A549 (cell line): ENCODE results near the gene PRR15. TPM values are rescaled to one million over a fixed set of nuclear protein-coding genes. Genes with fewer than 3 reads are reported as not detected.

Source experiments
- ATAC-seq, 2 experiments: fragments of 200-7000 bp in 1 of 2; fragments of >200 bp in 1 of 2; cut with Nextera tagmentation in 1 of 2; cut with Tn5 transposase in 1 of 2; 3 replicates each; pipeline versions ENCODE4 v1.8.0 to v1.9.1; 2018 to 2020; ENCODE audit warnings: mild to moderate bottlenecking in 1 of 2, moderate library complexity in 1 of 2
- CTCF ChIA-PET: fragments of 300-600 bp; sonication (Branson Sonifier 250); formaldehyde crosslinking; extraction: SDS; loops from one replicate; lab custom pipeline; 2021; ENCODE audit warnings: antibody characterized with exemption, inconsistent platforms; lab: Yijun Ruan, JAX
- POLR2A ChIA-PET: fragments of 350-600 bp; formaldehyde crosslinking; extraction: SDS; loops from one replicate; lab custom pipeline; 2021; ENCODE audit warnings: antibody characterized with exemption, inconsistent platforms; lab: Yijun Ruan, JAX
- DNase-seq, 2 experiments: peaks; one replicate each; pipeline versions ENCODE4 v3.0.0 to v3.0.0-alpha.2; 2011 to 2016; ENCODE audit warnings: low read depth in 1 of 2, low spot score in 1 of 2
- FAIRE-seq: peaks from 2 replicates; lab custom pipeline; 2011; peaks lifted over from hg19 to GRCh38; lab: Jason Lieb, UNC
- H3K27ac ChIP-seq, 2 experiments: fragments of >200 bp; sonication (Bioruptor Twin); formaldehyde crosslinking; 3 replicates each; pipeline ENCODE4 v1.5.1; 2016 to 2017
- H3K4me1 ChIP-seq: fragments of >200 bp; sonication (Bioruptor Twin); formaldehyde crosslinking; 3 replicates; pipeline ENCODE4 v1.6.1; 2016
- H3K4me2 ChIP-seq: fragments of >200 bp; sonication (Bioruptor Twin); formaldehyde crosslinking; 3 replicates; pipeline ENCODE4 v1.6.1; 2016
- H3K4me3 ChIP-seq: fragments of >200 bp; sonication (Bioruptor Twin); formaldehyde crosslinking; 3 replicates; pipeline ENCODE4 v1.5.1; 2016
- H3K9me3 ChIP-seq: fragments of >200 bp; sonication (Bioruptor Twin); formaldehyde crosslinking; 3 replicates; pipeline ENCODE4 v1.6.1; 2016
- BHLHE40 ChIP-seq: IDR thresholded peaks from 2 replicates; pipeline ENCODE4 v1.6.1; 2012; ENCODE audit warnings: low read depth, low read length, inconsistent platforms
- CBX8 ChIP-seq: fragments of 200-600 bp; sonication (generic); IDR thresholded peaks from 2 replicates; pipeline ENCODE4 v1.6.1; 2016
- FOXS1 ChIP-seq: fragments of 250-450 bp; sonication (Bioruptor Pico); IDR thresholded peaks from 2 replicates; pipeline ENCODE4 v1.5.0; 2020; ENCODE audit warnings: mild to moderate bottlenecking, moderate library complexity
- HDAC2 ChIP-seq: fragments of 200-600 bp; sonication (generic); IDR thresholded peaks from 2 replicates; pipeline ENCODE4 v1.6.1; 2016
- HOXA7 ChIP-seq: fragments of 250-450 bp; sonication (Bioruptor Pico); IDR thresholded peaks from 2 replicates; pipeline ENCODE4 v1.5.0; 2020; ENCODE audit warnings: mild to moderate bottlenecking, moderate library complexity
- HOXB13 ChIP-seq: fragments of 250-450 bp; sonication (Bioruptor Pico); IDR thresholded peaks from 2 replicates; pipeline ENCODE4 v1.5.0; 2020; ENCODE audit warnings: low read depth, mild to moderate bottlenecking, moderate library complexity
- JUN ChIP-seq, 2 experiments: fragments of >200 bp; sonication (Bioruptor Twin); formaldehyde crosslinking; IDR thresholded peaks; 2 replicates in 1 of 2; 3 replicates in 1 of 2; pipeline ENCODE4 v1.6.1; 2016 to 2017
- KDM1A ChIP-seq: fragments of 200-600 bp; sonication (generic); IDR thresholded peaks from 2 replicates; pipeline ENCODE4 v1.6.1; 2016; ENCODE audit warnings: low read depth, mild to moderate bottlenecking
- KDM5A ChIP-seq: fragments of 200-600 bp; sonication (generic); IDR thresholded peaks from 2 replicates; pipeline ENCODE4 v1.6.1; 2016; ENCODE audit warnings: antibody characterized with exemption, mild to moderate bottlenecking
- MAFK ChIP-seq: fragments of 450-650 bp; IDR thresholded peaks from 2 replicates; pipeline ENCODE4 v1.6.1; 2014; ENCODE audit not compliant: partially characterized antibody
- MAZ ChIP-seq: fragments of 150-350 bp; IDR thresholded peaks from 2 replicates; pipeline ENCODE4 v1.6.1; 2014; ENCODE audit warnings: antibody characterized with exemption, low read depth, low read length, borderline replicate concordance
- NR3C1 ChIP-seq: fragments of >200 bp; sonication (Bioruptor Twin); formaldehyde crosslinking; IDR thresholded peaks from 3 replicates; pipeline ENCODE4 v1.6.1; 2017
- PHF8 ChIP-seq: fragments of 200-600 bp; sonication (generic); IDR thresholded peaks from 2 replicates; pipeline ENCODE4 v1.6.1; 2016; ENCODE audit warnings: low read depth, mild to moderate bottlenecking, antibody characterized with exemption, moderate library complexity, borderline replicate concordance
- POLR2A ChIP-seq: IDR thresholded peaks from 2 replicates; pipeline ENCODE4 v1.6.1; 2012; ENCODE audit warnings: mild to moderate bottlenecking, low read length
- TFCP2L1 ChIP-seq: fragments of 250-450 bp; sonication (Bioruptor Pico); IDR thresholded peaks from 2 replicates; pipeline ENCODE4 v1.5.0; 2021; ENCODE audit warnings: mild to moderate bottlenecking
- TP53 ChIP-seq: fragments of 250-450 bp; sonication (Bioruptor Pico); IDR thresholded peaks from 2 replicates; pipeline ENCODE4 v1.5.0; 2021; ENCODE audit warnings: mild to moderate bottlenecking, moderate library complexity
- ZNF302 ChIP-seq: fragments of 250-450 bp; sonication (Bioruptor Pico); IDR thresholded peaks from 2 replicates; pipeline ENCODE4 v1.9.0; 2021; ENCODE audit warnings: inconsistent platforms, mild to moderate bottlenecking, moderate library complexity
- WGBS: methylation state at CpG from one replicate; pipeline ENCODE4 v1.1.6; 2017; ENCODE audit errors: missing lambda C conversion rate; 5-methylcytosine and 5-hydroxymethylcytosine counted together
- polyA plus RNA-seq, 4 experiments: library from polyadenylated mRNA; depleted of rRNA in 3 of 4; stranded (reverse); fragments of >200 nt; fragmentation: RNase III in 1 of 4; extraction: RNeasy Plus Mini Kit Qiagen cat#74134 plus additional on column Dnase treatment in 1 of 4; gene quantifications; 2 replicates in 3 of 4; 3 replicates in 1 of 4; pipeline ENCODE4 v1.2.3, GENCODE V29; 2011 to 2017
- TF ChIP-seq, protein P1 (sequence below): fragments of >200 bp; sonication (Bioruptor Twin); formaldehyde crosslinking; IDR thresholded peaks from 3 replicates; pipeline ENCODE4 v1.5.1; 2016
- TF ChIP-seq, protein P2 (sequence below): IDR thresholded peaks from 2 replicates; pipeline ENCODE4 v1.6.1; 2012; ENCODE audit warnings: low read depth, borderline replicate concordance
- TF ChIP-seq, protein P3 (sequence below): fragments of 200-600 bp; sonication (generic); IDR thresholded peaks from 2 replicates; pipeline ENCODE4 v1.6.1; 2016; ENCODE audit warnings: antibody characterized with exemption, mild to moderate bottlenecking, moderate library complexity
- TF ChIP-seq, protein P4 (sequence below): fragments of >200 bp; sonication (Bioruptor Twin); formaldehyde crosslinking; IDR thresholded peaks from 3 replicates; pipeline ENCODE4 v1.6.1; 2016
- TF ChIP-seq, protein P5 (sequence below): IDR thresholded peaks from 2 replicates; pipeline ENCODE4 v1.6.1; 2012

PRR15 gene
- polyA plus RNA-seq, 2 of the 4 experiments (the other 2 are of a cell fraction), result 1.6 to 2.5 TPM

DNA sequence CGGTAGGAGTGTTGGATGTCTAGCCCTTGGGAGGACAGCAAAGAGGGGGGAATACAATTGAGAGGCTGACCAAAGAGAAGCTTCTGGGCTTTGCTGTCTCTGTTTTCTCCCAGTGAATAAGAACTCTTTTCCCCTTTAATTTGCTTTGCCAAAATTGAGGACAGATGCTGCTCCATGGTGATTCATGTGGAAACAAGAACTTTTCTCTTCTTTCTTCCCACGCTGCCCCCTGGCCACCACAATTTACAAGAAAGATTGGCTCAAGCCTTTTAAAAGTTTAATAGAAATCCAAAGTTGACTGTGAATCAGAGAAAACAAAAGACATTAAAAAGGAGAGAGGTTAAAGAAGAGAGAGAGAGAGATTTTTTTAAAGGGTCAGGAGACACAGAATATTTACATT is 49.0 kb downstream of the PRR15 start:
- FAIRE-seq, result no peak
- no peak overlapping the region for H3K27ac ChIP-seq
- ATAC-seq, result no peak
- WGBS, result 75% methylated on average over 2 of the region's 2 CpGs
- DNase-seq, result no peak
- POLR2A ChIA-PET, result no interaction called here
- no peak overlapping the region for H3K4me3 ChIP-seq
- 0 out of 3 replicates have a peak, but pooled peaks cover 3% of the 10 kb centered on the region for H3K9me3 ChIP-seq
- H3K4me1 ChIP-seq, result peaks cover 26% of the 10 kb centered on the region
- TF ChIP-seq, protein P1, sequence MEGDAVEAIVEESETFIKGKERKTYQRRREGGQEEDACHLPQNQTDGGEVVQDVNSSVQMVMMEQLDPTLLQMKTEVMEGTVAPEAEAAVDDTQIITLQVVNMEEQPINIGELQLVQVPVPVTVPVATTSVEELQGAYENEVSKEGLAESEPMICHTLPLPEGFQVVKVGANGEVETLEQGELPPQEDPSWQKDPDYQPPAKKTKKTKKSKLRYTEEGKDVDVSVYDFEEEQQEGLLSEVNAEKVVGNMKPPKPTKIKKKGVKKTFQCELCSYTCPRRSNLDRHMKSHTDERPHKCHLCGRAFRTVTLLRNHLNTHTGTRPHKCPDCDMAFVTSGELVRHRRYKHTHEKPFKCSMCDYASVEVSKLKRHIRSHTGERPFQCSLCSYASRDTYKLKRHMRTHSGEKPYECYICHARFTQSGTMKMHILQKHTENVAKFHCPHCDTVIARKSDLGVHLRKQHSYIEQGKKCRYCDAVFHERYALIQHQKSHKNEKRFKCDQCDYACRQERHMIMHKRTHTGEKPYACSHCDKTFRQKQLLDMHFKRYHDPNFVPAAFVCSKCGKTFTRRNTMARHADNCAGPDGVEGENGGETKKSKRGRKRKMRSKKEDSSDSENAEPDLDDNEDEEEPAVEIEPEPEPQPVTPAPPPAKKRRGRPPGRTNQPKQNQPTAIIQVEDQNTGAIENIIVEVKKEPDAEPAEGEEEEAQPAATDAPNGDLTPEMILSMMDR, result no peak
- TF ChIP-seq POLR2A, result no peak
- no peak for TF ChIP-seq PHF8
- no peak for TF ChIP-seq HOXA7 (CRISPR knock-in tag)
- no peak for TF ChIP-seq ZNF302 (CRISPR knock-in tag)
- no peak for TF ChIP-seq BHLHE40
- no peak for TF ChIP-seq HDAC2
- TF ChIP-seq, protein P2, sequence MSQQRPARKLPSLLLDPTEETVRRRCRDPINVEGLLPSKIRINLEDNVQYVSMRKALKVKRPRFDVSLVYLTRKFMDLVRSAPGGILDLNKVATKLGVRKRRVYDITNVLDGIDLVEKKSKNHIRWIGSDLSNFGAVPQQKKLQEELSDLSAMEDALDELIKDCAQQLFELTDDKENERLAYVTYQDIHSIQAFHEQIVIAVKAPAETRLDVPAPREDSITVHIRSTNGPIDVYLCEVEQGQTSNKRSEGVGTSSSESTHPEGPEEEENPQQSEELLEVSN, result no peak
- CTCF ChIA-PET, result interaction anchor here (0.7 to 1.7 kb wide), 2 partner anchors 8 to 691 kb away, joined by 3 to 4 read pairs; no protein-coding TSS in a partner anchor
- H3K4me2 ChIP-seq, result no peak overlapping the region

DNA sequence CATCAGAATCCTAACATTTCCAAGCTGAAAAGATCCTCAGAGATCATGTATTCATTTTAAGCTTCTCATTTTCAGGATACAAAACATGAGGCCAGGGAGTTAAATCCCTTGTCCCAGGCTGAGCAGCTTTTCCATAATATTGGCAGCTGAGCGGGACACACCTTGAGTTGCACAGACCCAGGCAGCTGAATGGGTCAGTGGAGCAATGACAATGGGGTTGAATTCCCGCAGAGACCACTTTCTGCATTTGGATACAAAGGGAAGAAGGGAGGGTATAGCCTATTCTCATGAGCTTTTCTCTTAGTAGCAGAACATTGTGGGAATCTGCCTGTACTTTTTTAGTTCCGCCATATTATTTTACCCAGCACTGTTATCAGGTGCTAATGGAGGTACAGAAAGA is 49.5 kb downstream of the PRR15 start:
- CTCF ChIA-PET, result interaction anchor here (0.7 kb wide), 1 partner anchor 691 kb away, joined by 3 read pairs; no protein-coding TSS in a partner anchor
- no peak for DNase-seq
- no peak for FAIRE-seq
- WGBS, result 92% methylated on average over 3 of the region's 3 CpGs
- no peak for ATAC-seq
- Histone ChIP-seq H3K4me1 (peaks cover 21% of the 10 kb centered on the region), H3K9me3 (0 out of 3 replicates have a peak, but pooled peaks cover 3% of the 10 kb centered on the region), H3K27ac (no peak overlapping the region), H3K4me3 (no peak overlapping the region), H3K4me2 (no peak overlapping the region)
- POLR2A ChIA-PET, result no interaction called here
- no peak for TF ChIP-seq MAZ
- TF ChIP-seq, protein P3, sequence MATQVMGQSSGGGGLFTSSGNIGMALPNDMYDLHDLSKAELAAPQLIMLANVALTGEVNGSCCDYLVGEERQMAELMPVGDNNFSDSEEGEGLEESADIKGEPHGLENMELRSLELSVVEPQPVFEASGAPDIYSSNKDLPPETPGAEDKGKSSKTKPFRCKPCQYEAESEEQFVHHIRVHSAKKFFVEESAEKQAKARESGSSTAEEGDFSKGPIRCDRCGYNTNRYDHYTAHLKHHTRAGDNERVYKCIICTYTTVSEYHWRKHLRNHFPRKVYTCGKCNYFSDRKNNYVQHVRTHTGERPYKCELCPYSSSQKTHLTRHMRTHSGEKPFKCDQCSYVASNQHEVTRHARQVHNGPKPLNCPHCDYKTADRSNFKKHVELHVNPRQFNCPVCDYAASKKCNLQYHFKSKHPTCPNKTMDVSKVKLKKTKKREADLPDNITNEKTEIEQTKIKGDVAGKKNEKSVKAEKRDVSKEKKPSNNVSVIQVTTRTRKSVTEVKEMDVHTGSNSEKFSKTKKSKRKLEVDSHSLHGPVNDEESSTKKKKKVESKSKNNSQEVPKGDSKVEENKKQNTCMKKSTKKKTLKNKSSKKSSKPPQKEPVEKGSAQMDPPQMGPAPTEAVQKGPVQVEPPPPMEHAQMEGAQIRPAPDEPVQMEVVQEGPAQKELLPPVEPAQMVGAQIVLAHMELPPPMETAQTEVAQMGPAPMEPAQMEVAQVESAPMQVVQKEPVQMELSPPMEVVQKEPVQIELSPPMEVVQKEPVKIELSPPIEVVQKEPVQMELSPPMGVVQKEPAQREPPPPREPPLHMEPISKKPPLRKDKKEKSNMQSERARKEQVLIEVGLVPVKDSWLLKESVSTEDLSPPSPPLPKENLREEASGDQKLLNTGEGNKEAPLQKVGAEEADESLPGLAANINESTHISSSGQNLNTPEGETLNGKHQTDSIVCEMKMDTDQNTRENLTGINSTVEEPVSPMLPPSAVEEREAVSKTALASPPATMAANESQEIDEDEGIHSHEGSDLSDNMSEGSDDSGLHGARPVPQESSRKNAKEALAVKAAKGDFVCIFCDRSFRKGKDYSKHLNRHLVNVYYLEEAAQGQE, result no peak
- TF ChIP-seq MAFK, result no peak
- TF ChIP-seq KDM5A, result no peak
- no peak for TF ChIP-seq FOXS1
- TF ChIP-seq, protein P4, sequence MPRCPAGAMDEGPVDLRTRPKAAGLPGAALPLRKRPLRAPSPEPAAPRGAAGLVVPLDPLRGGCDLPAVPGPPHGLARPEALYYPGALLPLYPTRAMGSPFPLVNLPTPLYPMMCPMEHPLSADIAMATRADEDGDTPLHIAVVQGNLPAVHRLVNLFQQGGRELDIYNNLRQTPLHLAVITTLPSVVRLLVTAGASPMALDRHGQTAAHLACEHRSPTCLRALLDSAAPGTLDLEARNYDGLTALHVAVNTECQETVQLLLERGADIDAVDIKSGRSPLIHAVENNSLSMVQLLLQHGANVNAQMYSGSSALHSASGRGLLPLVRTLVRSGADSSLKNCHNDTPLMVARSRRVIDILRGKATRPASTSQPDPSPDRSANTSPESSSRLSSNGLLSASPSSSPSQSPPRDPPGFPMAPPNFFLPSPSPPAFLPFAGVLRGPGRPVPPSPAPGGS, result no peak
- no peak for TF ChIP-seq KDM1A
- TF ChIP-seq, protein P1, result no peak
- no peak for TF ChIP-seq TP53 (CRISPR knock-in tag)
- TF ChIP-seq, protein P5, sequence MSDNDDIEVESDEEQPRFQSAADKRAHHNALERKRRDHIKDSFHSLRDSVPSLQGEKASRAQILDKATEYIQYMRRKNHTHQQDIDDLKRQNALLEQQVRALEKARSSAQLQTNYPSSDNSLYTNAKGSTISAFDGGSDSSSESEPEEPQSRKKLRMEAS, result no peak
- no peak for TF ChIP-seq NR3C1
- TF ChIP-seq TFCP2L1, result no peak
- no peak for TF ChIP-seq HOXB13
- TF ChIP-seq CBX8, result no peak
- TF ChIP-seq JUN (IDR thresholded peaks at IDR 0.05), result no peak
